Kidney (tissue), 14 donors: ENCODE results near the gene HRH1. TPM values are rescaled to one million over a fixed set of nuclear protein-coding genes. Genes with fewer than 3 reads are reported as not detected.

Experiments
- DNase-seq, 5 donors: peaks; one replicate each; pipeline ENCODE4 v3.0.0-alpha.2; 2013 to 2020
- FAIRE-seq: peaks from 2 replicates; lab custom pipeline; 2012; peaks lifted over from hg19 to GRCh38; lab: Jason Lieb, UNC
- H3K27ac ChIP-seq, 2 donors: one replicate each; pipeline ENCODE4 v1.7.0; 2013; ENCODE audit warnings: low read depth in 2 of 2, low read length in 2 of 2, inconsistent platforms in 1 of 2
- H3K27me3 ChIP-seq: one replicate; pipeline ENCODE4 v1.7.1; 2013; ENCODE audit warnings: low read length, inconsistent platforms; ENCODE audit not compliant: control insufficient read depth, insufficient read depth
- H3K36me3 ChIP-seq, 3 donors: one replicate each; pipeline versions ENCODE4 v1.7.0 to v1.7.1; 2013; ENCODE audit warnings: low read length in 3 of 3, control low read depth in 1 of 3, inconsistent platforms in 1 of 3; ENCODE audit not compliant: insufficient read depth in 3 of 3, control insufficient read depth in 2 of 3
- H3K4me1 ChIP-seq, 3 donors: one replicate each; pipeline versions ENCODE4 v1.7.0 to v1.7.1; 2013; ENCODE audit warnings: low read length in 3 of 3, inconsistent platforms in 1 of 3, low read depth in 1 of 3; ENCODE audit not compliant: control insufficient read depth in 2 of 3, insufficient read depth in 2 of 3
- H3K4me3 ChIP-seq, 3 donors: one replicate each; pipeline versions ENCODE4 v1.7.0 to v1.8.1; 2013; ENCODE audit warnings: low read length in 3 of 3, control low read depth in 1 of 3, inconsistent platforms in 1 of 3
- H3K9ac ChIP-seq, 3 donors: one replicate each; pipeline versions ENCODE4 v1.7.0 to v1.7.1; 2013; ENCODE audit warnings: low read length in 3 of 3, control low read depth in 1 of 3, inconsistent platforms in 1 of 3
- H3K9me3 ChIP-seq, 3 donors: one replicate each; pipeline versions ENCODE4 v1.7.0 to v1.7.1; 2013; ENCODE audit warnings: low read length in 3 of 3, control low read depth in 1 of 3, inconsistent platforms in 1 of 3; ENCODE audit not compliant: control insufficient read depth in 2 of 3, insufficient read depth in 1 of 3
- CTCF ChIP-seq: IDR thresholded peaks from 3 replicates; pipeline ENCODE4 v1.5.1; 2012; ENCODE audit warnings: mild to moderate bottlenecking, moderate library complexity, borderline replicate concordance; ENCODE audit not compliant: insufficient read depth; ENCODE audit errors: extremely low read depth
- intact Hi-C: fragments of 100-400 bp; cut with DNase I; formaldehyde crosslinking; loops from one replicate; pipeline ENCODE4 v1.11.1; 2022
- polyA plus RNA-seq: library from polyadenylated mRNA; stranded (reverse); fragments of 350-450 nt; fragmentation: Illumina TruSeq; extraction: RNeasy Lipid Tissue Mini Kit (QIAGEN cat#74804); gene quantifications from one replicate; pipeline ENCODE4 v1.2.3, GENCODE V29; 2014; ENCODE audit warnings: low read depth, low replicate concordance; ENCODE audit not compliant: insufficient read depth
- total RNA-seq: library from RNA; stranded (reverse); fragmentation: NEBNext Ultra II Directional; extraction: Animal tissue kit (Norgen Biotek cat#: 25700); gene quantifications from one replicate; pipeline ENCODE4 v1.2.1, GENCODE V29; 2021
- donor health status: control.
- donor health status: control.
- donor health status: control.
- donor health status: control.
- donor health status: control.
- donor health status: DM: yes; HTN: yes; CAD: no.
- donor health status: Normal renal cell carcinoma (clear cell type).

HRH1 gene
- total and polyA plus RNA-seq, 2 donors from 2014 or later, result 1.9 to 32.3 TPM

GRCh38 chr3:11120091-11120805 is 34.0 kb upstream of the HRH1 start:
- no peak for DNase-seq
- no peak for TF ChIP-seq CTCF

GRCh38 chr3:11126653-11127052 is 27.6 kb upstream of the HRH1 start:
- intact Hi-C loops, result no loop called here
- FAIRE-seq (no peak), DNase-seq (no peak)
- peaks cover 0 to 10% (median 0%) of the 10 kb centered on the region in 3 donors for H3K9me3 ChIP-seq
- H3K27ac ChIP-seq, result no peak overlapping the region
- H3K36me3 ChIP-seq, result no peaks in the 10 kb centered on the region
- no peak for TF ChIP-seq CTCF
- H3K27me3 ChIP-seq, result no peaks in the 10 kb centered on the region
- no peak overlapping the region for H3K9ac ChIP-seq
- H3K4me3 ChIP-seq, result no peak overlapping the region
- no peaks in the 10 kb centered on the region for H3K4me1 ChIP-seq

More at GRCh38 chr3:11120091-11120805, 34.0 kb upstream of the HRH1 start:
- H3K27me3 ChIP-seq, result no peaks in the 10 kb centered on the region
- no peaks in the 10 kb centered on the region for H3K36me3 ChIP-seq
- no peak overlapping the region for H3K4me3 ChIP-seq
- intact Hi-C loops, result no loop called here
- FAIRE-seq, result no peak
- no peaks in the 10 kb centered on the region for H3K4me1 ChIP-seq
- no peak overlapping the region for H3K27ac ChIP-seq
- H3K9ac ChIP-seq, result no peak overlapping the region
- H3K9me3 ChIP-seq, result peaks cover 0 to 10% (median 0%) of the 10 kb centered on the region in 3 donors

GRCh38 chr3:11128682-11129632 is 25.3 kb upstream of the HRH1 start:
- Histone ChIP-seq H3K27me3 (no peaks in the 10 kb centered on the region), H3K9ac (no peak overlapping the region), H3K4me1 (no peaks in the 10 kb centered on the region), H3K4me3 (no peak overlapping the region), H3K9me3 (peaks cover 0 to 2% (median 0%) of the 10 kb centered on the region in 3 donors), H3K27ac (no peak overlapping the region), H3K36me3 (no peaks in the 10 kb centered on the region)
- intact Hi-C loops, result no loop called here
- DNase-seq, result no peak
- no peak for FAIRE-seq
- no peak for TF ChIP-seq CTCF
